ENCODE data around the gene APOBEC4.

The APOBEC4 gene

GRCh38 chr1:183607322-183607980 lies 45.7 kb downstream of the APOBEC4 start:
- DNase-seq (ENCODE audit: low read depth in 1 of 2, low spot score in 1 of 2) = no peak
- no peak overlapping the region for H3K4me3 ChIP-seq (replicated peaks; ENCODE audit: insufficient read depth, low read length)
- no peaks in the 10 kb centered on the region for H3K27me3 ChIP-seq (ENCODE audit: insufficient read depth, poor library complexity, severe bottlenecking)
- TF ChIP-seq CTCF (IDR thresholded peaks at IDR 0.05; ENCODE audit: insufficient read depth, low read length) = no peak
- TF ChIP-seq REST (IDR thresholded peaks at IDR 0.05; ENCODE audit: insufficient replicate concordance, low read depth) = no peak
- TF ChIP-seq GABPA (IDR thresholded peaks at IDR 0.05; ENCODE audit: low read depth) = no peak
- H3K27ac ChIP-seq (replicated peaks) = no peak overlapping the region

GRCh38 chr1:183605904-183606303 lies 47.2 kb downstream of the APOBEC4 start:
- H3K4me3 ChIP-seq (replicated peaks; ENCODE audit: insufficient read depth, low read length) = no peak overlapping the region
- peak overlapping the region; percentile 87 for H3K27ac ChIP-seq (replicated peaks)
- no peaks in the 10 kb centered on the region for H3K27me3 ChIP-seq (ENCODE audit: insufficient read depth, poor library complexity, severe bottlenecking)
- TF ChIP-seq CTCF (IDR thresholded peaks at IDR 0.05; ENCODE audit: insufficient read depth, low read length) (no peak), POLR2AphosphoS5 (IDR thresholded peaks at IDR 0.05; ENCODE audit: low read depth) (no peak), GABPA (IDR thresholded peaks at IDR 0.05; ENCODE audit: low read depth) (no peak), REST (IDR thresholded peaks at IDR 0.05; ENCODE audit: insufficient replicate concordance, low read depth) (no peak), SPI1 (IDR thresholded peaks at IDR 0.05; ENCODE audit: borderline replicate concordance, low read depth) (no peak)
- DNase-seq (ENCODE audit: low read depth in 1 of 2, low spot score in 1 of 2) = no peak

- peak; percentile 91 to 92 for DNase-seq (ENCODE audit: low read depth in 1 of 2, low spot score in 1 of 2)
- TF ChIP-seq SPI1 (IDR thresholded peaks at IDR 0.05; ENCODE audit: borderline replicate concordance, low read depth) (peak; percentile 99), POLR2AphosphoS5 (IDR thresholded peaks at IDR 0.05; ENCODE audit: low read depth) (no peak; the same call in 1 of the 2 replicates), REST (IDR thresholded peaks at IDR 0.05; ENCODE audit: insufficient replicate concordance, low read depth) (no peak), CTCF (IDR thresholded peaks at IDR 0.05; ENCODE audit: insufficient read depth, low read length) (no peak), GABPA (IDR thresholded peaks at IDR 0.05; ENCODE audit: low read depth) (no peak; the same call in 1 of the 2 replicates)
- H3K27ac ChIP-seq (replicated peaks) = peak overlapping the region; percentile 87
- peak overlapping the region; percentile 22 for H3K4me3 ChIP-seq (replicated peaks; ENCODE audit: insufficient read depth, low read length)
- no peaks in the 10 kb centered on the region for H3K27me3 ChIP-seq (ENCODE audit: insufficient read depth, poor library complexity, severe bottlenecking)
Measured at GRCh38 chr1:183604815-183605214, 48.3 kb downstream of the APOBEC4 start.
